ENCODE results near the gene SCP2D1. TPM values are rescaled to one million over a fixed set of nuclear protein-coding genes. Genes with fewer than 3 reads are reported as not detected.

The SCP2D1 gene
- total RNA-seq, 1 donor from 2014 or later: not detected

Other genes starting within 250 kb of the SCP2D1 start
- 65.2 TPM for gene SMIM26, start 246.4 kb upstream of the SCP2D1 start, total RNA-seq
- gene DTD1, start 225.7 kb upstream of the SCP2D1 start, total RNA-seq: 12.2 TPM

Data from mucosa of gallbladder (tissue), 1 donor.